Cardiac muscle cell (in vitro differentiated cells and primary cell): ENCODE data around the gene CCNI. TPM values are rescaled to one million over a fixed set of nuclear protein-coding genes. Genes with fewer than 3 reads are reported as not detected.
"Not testable (repeated sequence)": the region's sequence is repeated elsewhere in the genome, so short reads cannot be mapped to it uniquely, and the experiment has no call there.

ENCODE experiments used
- DNase-seq, 2 donors: peaks; one replicate each; pipeline versions ENCODE4 v3.0.0 to v3.0.0-alpha.2; 2010 to 2017; ENCODE audit warnings: low read depth in 1 of 2, low spot score in 1 of 2
- H3K27ac ChIP-seq: fragments of 200-600 bp; sonication (generic); 2 replicates; pipeline ENCODE4 v1.5.1; 2016
- H3K27me3 ChIP-seq: fragments of 200-600 bp; sonication (generic); 2 replicates; pipeline ENCODE4 v1.6.0; 2016; ENCODE audit warnings: control low read depth
- H3K36me3 ChIP-seq: fragments of 200-600 bp; sonication (generic); 2 replicates; pipeline ENCODE4 v1.5.1; 2016; ENCODE audit warnings: control low read depth
- H3K4me1 ChIP-seq: fragments of 200-600 bp; sonication (generic); 2 replicates; pipeline ENCODE4 v1.8.1; 2017; ENCODE audit warnings: low read depth, mild to moderate bottlenecking, mixed run types
- H3K4me3 ChIP-seq: fragments of 200-600 bp; sonication (generic); 2 replicates; pipeline ENCODE4 v1.5.1; 2016; ENCODE audit warnings: mild to moderate bottlenecking
- H3K9me3 ChIP-seq: fragments of 200-600 bp; sonication (generic); 2 replicates; pipeline ENCODE4 v1.5.1; 2017; ENCODE audit warnings: low read depth, mild to moderate bottlenecking, control low read depth
- polyA plus RNA-seq: library from polyadenylated mRNA; unstranded; fragments of >200 nt; fragmentation: Nextera tagmentation; extraction: Ambion mirVana; gene quantifications from 2 replicates; pipeline ENCODE4 v1.2.1, GENCODE V29; 2016
- total RNA-seq: library from RNA; depleted of rRNA; stranded (reverse); fragments of >200 nt; gene quantifications from 2 replicates; pipeline ENCODE4 v1.2.3, GENCODE V29; 2016
- TF ChIP-seq, protein P1 (sequence below): IDR thresholded peaks from 2 replicates; pipeline ENCODE4 v1.5.1; 2012; ENCODE audit warnings: low read depth, mild to moderate bottlenecking, low read length

CCNI gene
- total and polyA plus RNA-seq, 2 experiments from 2014 or later = 129 to 140 TPM

DNA sequence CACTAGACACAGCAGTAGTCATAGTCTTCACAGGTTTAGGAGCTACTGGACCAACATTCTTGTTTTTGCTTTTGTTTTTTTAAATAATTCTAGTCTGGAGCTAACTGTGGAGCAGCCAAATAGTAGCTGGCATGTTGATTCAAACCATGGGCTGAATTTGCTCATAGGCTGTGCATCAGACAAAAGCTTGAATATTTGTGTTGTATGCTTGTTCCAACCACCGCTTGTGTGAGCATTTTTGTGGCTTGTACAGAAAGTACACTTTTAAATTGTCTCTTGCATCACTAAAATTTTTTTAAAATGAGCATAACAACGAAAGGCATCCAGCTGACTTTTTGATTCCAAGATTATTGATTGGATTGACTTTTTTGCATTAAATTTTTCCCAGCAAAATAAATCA, 39.6 kb downstream of the CCNI start:
- Histone ChIP-seq H3K36me3 (peaks cover 14% of the 10 kb centered on the region), H3K4me1 (no peaks in the 10 kb centered on the region), H3K27me3 (no peaks in the 10 kb centered on the region), H3K9me3 (no peaks in the 10 kb centered on the region), H3K27ac (no peak overlapping the region), H3K4me3 (no peak overlapping the region)
- TF ChIP-seq, protein P1, sequence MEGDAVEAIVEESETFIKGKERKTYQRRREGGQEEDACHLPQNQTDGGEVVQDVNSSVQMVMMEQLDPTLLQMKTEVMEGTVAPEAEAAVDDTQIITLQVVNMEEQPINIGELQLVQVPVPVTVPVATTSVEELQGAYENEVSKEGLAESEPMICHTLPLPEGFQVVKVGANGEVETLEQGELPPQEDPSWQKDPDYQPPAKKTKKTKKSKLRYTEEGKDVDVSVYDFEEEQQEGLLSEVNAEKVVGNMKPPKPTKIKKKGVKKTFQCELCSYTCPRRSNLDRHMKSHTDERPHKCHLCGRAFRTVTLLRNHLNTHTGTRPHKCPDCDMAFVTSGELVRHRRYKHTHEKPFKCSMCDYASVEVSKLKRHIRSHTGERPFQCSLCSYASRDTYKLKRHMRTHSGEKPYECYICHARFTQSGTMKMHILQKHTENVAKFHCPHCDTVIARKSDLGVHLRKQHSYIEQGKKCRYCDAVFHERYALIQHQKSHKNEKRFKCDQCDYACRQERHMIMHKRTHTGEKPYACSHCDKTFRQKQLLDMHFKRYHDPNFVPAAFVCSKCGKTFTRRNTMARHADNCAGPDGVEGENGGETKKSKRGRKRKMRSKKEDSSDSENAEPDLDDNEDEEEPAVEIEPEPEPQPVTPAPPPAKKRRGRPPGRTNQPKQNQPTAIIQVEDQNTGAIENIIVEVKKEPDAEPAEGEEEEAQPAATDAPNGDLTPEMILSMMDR = no peak
- DNase-seq = peak in 1 of 2 donors; percentile 93

DNA sequence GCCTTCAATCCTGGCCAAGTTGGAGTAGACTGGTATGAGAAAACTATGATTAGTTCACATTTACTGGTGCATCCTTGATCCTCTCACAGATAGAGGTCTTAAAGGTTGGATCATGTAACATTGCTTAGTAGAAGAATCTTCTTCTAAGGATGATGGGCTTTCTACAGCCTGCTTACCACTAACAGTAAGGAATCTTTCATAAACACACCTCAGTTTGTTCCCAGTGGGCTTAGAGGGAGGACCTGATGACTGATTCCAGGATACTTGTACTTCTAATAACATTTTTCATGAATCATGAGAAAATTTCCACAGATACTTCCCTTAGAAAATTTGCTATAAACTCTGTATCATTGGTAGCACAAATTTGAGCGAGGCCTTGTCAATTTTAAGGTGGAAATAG, 40.6 kb downstream of the CCNI start:
- peaks cover 22% of the 10 kb centered on the region for H3K36me3 ChIP-seq
- no peak overlapping the region for H3K4me3 ChIP-seq
- H3K4me1 ChIP-seq = no peaks in the 10 kb centered on the region
- H3K27me3 ChIP-seq = no peaks in the 10 kb centered on the region
- no peak for DNase-seq
- TF ChIP-seq, protein P1 = no peak
- H3K9me3 ChIP-seq = no peaks in the 10 kb centered on the region
- no peak overlapping the region for H3K27ac ChIP-seq

DNA sequence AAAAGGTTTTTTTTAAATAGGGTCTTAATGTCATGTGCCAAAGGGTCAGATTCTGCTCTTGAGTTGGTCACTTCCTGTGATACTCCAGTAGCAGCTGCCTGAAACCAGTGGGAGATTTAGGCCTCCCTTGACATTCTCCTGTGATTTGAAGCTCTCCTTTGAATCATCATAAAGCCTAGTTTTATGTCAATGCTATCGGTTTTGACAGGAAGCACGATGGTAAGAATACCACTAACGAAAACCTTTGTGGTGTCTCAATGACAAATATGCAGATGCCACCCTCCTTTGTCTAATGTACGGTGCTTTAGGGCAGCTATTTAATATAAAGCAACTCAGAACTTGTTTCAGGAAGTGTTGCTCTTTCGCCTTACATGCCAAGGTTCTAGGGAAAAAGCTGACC, 44.2 kb downstream of the CCNI start:
- H3K9me3 ChIP-seq = no peaks in the 10 kb centered on the region
- DNase-seq = no peak
- no peak overlapping the region for H3K4me3 ChIP-seq
- TF ChIP-seq, protein P1 = no peak
- no peaks in the 10 kb centered on the region for H3K27me3 ChIP-seq
- no peak overlapping the region for H3K27ac ChIP-seq
- no peaks in the 10 kb centered on the region for H3K4me1 ChIP-seq
- peaks cover 30% of the 10 kb centered on the region for H3K36me3 ChIP-seq

DNA sequence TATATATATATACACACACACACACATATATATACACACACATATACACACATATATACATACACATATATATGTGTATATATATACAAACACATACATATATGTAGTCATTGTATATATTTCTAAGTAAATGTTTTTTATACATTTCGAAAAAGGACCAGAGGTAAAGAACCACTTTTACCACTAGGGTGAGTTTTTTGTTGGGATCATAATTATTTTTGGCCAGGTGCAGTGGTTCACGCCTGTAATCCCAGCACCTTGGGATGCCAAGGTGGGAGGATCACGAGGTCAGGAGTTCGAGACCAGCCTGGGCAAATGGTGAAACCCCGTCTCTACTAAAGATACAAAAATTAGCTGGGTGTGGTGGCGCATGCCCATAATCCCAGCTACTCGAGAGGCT, 46.0 kb downstream of the CCNI start:
- peaks cover 34% of the 10 kb centered on the region for H3K36me3 ChIP-seq
- not testable (repeated sequence) for H3K9me3 ChIP-seq, H3K4me3 ChIP-seq, DNase-seq, H3K4me1 ChIP-seq, H3K27me3 ChIP-seq, H3K27ac ChIP-seq

DNA sequence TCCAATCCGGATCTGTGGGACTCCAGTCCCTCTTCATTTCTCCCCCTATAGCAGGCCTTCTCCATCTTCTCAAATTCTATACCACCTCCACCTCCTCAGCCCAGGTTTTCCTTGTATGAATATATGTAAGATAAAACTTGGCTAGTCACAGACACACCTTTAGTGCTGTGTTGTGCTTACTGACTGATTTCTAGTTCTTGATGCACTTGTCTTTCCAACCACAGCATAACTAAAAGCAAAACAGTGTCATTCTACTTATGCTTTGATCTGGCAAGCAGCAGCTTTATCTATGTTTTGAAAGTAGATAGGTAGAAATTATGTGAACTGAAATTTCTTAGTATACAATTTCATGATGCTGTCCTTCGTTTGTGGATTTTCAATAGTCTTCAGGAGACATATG, 47.5 kb downstream of the CCNI start:
- H3K4me1 ChIP-seq = no peaks in the 10 kb centered on the region
- no peaks in the 10 kb centered on the region for H3K9me3 ChIP-seq
- H3K27ac ChIP-seq = no peak overlapping the region
- no peaks in the 10 kb centered on the region for H3K27me3 ChIP-seq
- no peak for DNase-seq
- H3K36me3 ChIP-seq = peaks cover 37% of the 10 kb centered on the region
- H3K4me3 ChIP-seq = no peak overlapping the region
- TF ChIP-seq, protein P1 = no peak

DNA sequence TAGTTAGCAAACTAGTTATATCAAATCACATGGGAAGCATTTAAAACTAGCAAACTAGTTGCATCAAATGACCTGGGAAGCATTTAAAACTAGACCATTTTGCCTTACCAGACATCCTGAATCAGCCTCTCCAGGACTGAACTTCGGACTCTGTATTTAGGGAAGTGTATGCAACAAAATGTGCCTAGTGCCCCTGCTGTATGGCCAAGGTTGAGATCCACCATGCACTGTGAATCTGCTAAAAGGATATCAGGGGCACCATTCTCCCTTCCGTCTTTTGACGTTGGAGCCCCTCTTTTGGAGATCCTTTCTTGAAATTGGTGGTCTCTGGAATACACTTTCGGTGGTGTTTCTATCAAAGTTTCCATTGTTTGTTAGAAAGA, 49.5 kb downstream of the CCNI start:
- Histone ChIP-seq H3K27ac (no peak overlapping the region), H3K36me3 (peaks cover 28% of the 10 kb centered on the region), H3K4me1 (no peaks in the 10 kb centered on the region), H3K9me3 (no peaks in the 10 kb centered on the region), H3K27me3 (no peaks in the 10 kb centered on the region), H3K4me3 (no peak overlapping the region)
- DNase-seq = no peak
- TF ChIP-seq, protein P1 = no peak
